HL-60 (cell line): ENCODE measurements around the gene IMMP2L.

Source experiments
- DNase-seq, 2 experiments: peaks; one replicate each; pipeline ENCODE4 v3.0.0-alpha.2; 2010 to 2020; ENCODE audit warnings: low read depth in 1 of 2, low spot score in 1 of 2
- H3K27ac ChIP-seq: fragments of 250-450 bp; sonication (Bioruptor Pico); replicated peaks from 2 replicates; pipeline ENCODE4 v1.5.1; 2020; ENCODE audit warnings: mild to moderate bottlenecking, moderate library complexity
- H3K27me3 ChIP-seq: fragments of 250-450 bp; sonication (Bioruptor Pico); 2 replicates; pipeline ENCODE4 v1.5.1; 2021; ENCODE audit warnings: mild to moderate bottlenecking, moderate library complexity; ENCODE audit not compliant: insufficient read depth, poor library complexity, severe bottlenecking
- H3K4me3 ChIP-seq: replicated peaks from 2 replicates; pipeline ENCODE4 v1.5.1; 2011; ENCODE audit warnings: mild to moderate bottlenecking, control low read depth, low read length; ENCODE audit not compliant: insufficient read depth
- GABPA ChIP-seq: IDR thresholded peaks from 2 replicates; pipeline ENCODE4 v1.6.1; 2012; ENCODE audit warnings: low read depth
- POLR2AphosphoS5 ChIP-seq: IDR thresholded peaks from 2 replicates; pipeline ENCODE4 v1.6.1; 2012; ENCODE audit warnings: low read depth
- SPI1 ChIP-seq: IDR thresholded peaks from 2 replicates; pipeline ENCODE4 v1.6.1; 2012; ENCODE audit warnings: low read depth, mild to moderate bottlenecking, borderline replicate concordance
- TF ChIP-seq, protein P1 (sequence below): IDR thresholded peaks from 2 replicates; pipeline ENCODE4 v1.6.1; 2012; ENCODE audit warnings: low read depth; ENCODE audit not compliant: insufficient replicate concordance
- TF ChIP-seq, protein P2 (sequence below): IDR thresholded peaks from one replicate; pipeline ENCODE4 v1.5.1; 2011; ENCODE audit warnings: low read length, control low read depth, inconsistent platforms; ENCODE audit not compliant: insufficient read depth

Gene IMMP2L

DNA sequence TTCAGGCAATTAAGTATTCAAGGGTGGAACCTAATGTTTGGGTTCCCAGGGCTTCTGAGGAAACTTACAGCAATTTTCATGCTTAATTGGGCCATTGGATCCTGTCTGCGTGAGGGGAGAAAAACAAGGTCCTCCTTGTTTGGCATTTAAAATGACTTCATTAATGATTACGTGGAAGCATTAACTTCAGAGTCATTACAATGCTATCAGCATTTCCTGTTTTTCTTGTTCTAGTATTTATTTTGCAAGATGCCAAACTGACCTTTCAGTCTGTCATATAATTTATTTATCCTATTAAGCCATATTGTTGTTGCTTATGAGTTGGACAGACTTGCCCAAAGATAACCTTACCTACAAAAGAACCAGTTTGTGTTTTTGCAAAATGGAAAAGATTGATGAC lies 795.4 kb downstream of the IMMP2L start:
- H3K4me3 ChIP-seq: no peak overlapping the region
- no peak overlapping the region for H3K27ac ChIP-seq
- DNase-seq: no peak
- no peaks in the 10 kb centered on the region for H3K27me3 ChIP-seq
- TF ChIP-seq SPI1 (no peak), POLR2AphosphoS5 (no peak), GABPA (no peak)
- TF ChIP-seq, protein P1, sequence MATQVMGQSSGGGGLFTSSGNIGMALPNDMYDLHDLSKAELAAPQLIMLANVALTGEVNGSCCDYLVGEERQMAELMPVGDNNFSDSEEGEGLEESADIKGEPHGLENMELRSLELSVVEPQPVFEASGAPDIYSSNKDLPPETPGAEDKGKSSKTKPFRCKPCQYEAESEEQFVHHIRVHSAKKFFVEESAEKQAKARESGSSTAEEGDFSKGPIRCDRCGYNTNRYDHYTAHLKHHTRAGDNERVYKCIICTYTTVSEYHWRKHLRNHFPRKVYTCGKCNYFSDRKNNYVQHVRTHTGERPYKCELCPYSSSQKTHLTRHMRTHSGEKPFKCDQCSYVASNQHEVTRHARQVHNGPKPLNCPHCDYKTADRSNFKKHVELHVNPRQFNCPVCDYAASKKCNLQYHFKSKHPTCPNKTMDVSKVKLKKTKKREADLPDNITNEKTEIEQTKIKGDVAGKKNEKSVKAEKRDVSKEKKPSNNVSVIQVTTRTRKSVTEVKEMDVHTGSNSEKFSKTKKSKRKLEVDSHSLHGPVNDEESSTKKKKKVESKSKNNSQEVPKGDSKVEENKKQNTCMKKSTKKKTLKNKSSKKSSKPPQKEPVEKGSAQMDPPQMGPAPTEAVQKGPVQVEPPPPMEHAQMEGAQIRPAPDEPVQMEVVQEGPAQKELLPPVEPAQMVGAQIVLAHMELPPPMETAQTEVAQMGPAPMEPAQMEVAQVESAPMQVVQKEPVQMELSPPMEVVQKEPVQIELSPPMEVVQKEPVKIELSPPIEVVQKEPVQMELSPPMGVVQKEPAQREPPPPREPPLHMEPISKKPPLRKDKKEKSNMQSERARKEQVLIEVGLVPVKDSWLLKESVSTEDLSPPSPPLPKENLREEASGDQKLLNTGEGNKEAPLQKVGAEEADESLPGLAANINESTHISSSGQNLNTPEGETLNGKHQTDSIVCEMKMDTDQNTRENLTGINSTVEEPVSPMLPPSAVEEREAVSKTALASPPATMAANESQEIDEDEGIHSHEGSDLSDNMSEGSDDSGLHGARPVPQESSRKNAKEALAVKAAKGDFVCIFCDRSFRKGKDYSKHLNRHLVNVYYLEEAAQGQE: no peak
- TF ChIP-seq, protein P2, sequence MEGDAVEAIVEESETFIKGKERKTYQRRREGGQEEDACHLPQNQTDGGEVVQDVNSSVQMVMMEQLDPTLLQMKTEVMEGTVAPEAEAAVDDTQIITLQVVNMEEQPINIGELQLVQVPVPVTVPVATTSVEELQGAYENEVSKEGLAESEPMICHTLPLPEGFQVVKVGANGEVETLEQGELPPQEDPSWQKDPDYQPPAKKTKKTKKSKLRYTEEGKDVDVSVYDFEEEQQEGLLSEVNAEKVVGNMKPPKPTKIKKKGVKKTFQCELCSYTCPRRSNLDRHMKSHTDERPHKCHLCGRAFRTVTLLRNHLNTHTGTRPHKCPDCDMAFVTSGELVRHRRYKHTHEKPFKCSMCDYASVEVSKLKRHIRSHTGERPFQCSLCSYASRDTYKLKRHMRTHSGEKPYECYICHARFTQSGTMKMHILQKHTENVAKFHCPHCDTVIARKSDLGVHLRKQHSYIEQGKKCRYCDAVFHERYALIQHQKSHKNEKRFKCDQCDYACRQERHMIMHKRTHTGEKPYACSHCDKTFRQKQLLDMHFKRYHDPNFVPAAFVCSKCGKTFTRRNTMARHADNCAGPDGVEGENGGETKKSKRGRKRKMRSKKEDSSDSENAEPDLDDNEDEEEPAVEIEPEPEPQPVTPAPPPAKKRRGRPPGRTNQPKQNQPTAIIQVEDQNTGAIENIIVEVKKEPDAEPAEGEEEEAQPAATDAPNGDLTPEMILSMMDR: no peak

DNA sequence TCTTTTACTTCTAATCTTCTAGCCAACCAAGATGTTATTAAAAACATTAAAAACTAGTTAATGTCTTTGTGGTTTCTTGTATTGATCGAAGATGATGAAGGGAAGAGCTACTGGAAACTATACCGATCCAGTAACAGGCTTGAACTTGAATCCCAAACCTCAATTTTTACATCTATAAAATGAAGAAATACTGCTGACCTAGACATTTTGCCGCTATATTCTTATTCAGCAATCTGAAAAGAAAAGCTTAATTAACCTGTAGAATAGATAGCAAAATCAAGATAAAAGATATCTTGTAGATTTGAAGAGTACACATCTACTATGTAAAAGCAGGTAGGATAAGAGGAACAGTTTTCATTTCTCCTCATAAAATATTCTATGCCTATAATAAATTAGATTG lies 797.4 kb downstream of the IMMP2L start:
- no peak overlapping the region for H3K4me3 ChIP-seq
- no peak overlapping the region for H3K27ac ChIP-seq
- H3K27me3 ChIP-seq: no peaks in the 10 kb centered on the region
- TF ChIP-seq GABPA (no peak), POLR2AphosphoS5 (no peak), SPI1 (no peak)
- TF ChIP-seq, protein P2: no peak
- TF ChIP-seq, protein P1: no peak
- no peak for DNase-seq

DNA sequence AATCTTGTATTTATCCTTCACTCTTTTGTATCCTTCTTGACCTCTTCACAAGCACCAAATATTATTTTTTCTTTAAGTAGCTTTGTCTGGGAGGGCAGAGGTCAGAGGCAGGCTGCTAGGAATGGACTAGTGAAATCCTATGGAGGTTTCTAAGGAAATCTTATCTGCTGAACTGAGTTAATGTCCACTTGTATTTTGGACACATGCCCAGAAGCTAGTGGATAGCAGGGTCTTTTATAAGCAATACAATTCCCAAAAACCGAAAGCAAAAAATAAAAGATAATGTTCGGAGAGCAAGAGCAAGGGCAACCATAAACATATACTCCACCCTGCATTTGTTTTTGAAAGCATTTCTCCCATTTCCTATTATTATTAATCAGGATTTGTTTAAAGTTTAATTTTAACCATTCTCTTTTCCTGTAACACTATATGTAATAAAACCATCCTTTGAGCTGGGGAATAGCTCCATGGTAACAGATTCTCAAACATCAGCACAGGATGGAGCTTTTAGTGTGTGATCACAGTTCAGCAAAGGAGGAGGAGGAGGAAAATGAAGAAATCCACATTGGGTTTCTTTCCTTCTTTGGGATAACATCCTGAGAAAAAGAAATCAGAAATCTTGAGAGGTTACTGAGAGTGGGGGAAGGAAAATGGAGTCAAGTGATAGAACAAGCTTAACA lies 799.6 kb downstream of the IMMP2L start:
- no peak for DNase-seq
- H3K4me3 ChIP-seq: no peak overlapping the region
- TF ChIP-seq GABPA: no peak
- TF ChIP-seq, protein P2: no peak
- TF ChIP-seq POLR2AphosphoS5: no peak
- TF ChIP-seq, protein P1: no peak
- TF ChIP-seq SPI1: no peak
- no peak overlapping the region for H3K27ac ChIP-seq
- H3K27me3 ChIP-seq: no peaks in the 10 kb centered on the region
